Measurements from ENCODE around the gene CARMIL3. TPM values are rescaled to one million over a fixed set of nuclear protein-coding genes. Genes with fewer than 3 reads are reported as not detected.
A peak's percentile ranks its signal among the peaks of the same experiment; 100 is the strongest.
"Not testable (repeated sequence)": the region's sequence is repeated elsewhere in the genome, so short reads cannot be mapped to it uniquely, and the experiment has no call there.

The CARMIL3 gene
- total RNA-seq, 2 experiments from 2014 or later = 0.21 to 0.32 TPM

DNA sequence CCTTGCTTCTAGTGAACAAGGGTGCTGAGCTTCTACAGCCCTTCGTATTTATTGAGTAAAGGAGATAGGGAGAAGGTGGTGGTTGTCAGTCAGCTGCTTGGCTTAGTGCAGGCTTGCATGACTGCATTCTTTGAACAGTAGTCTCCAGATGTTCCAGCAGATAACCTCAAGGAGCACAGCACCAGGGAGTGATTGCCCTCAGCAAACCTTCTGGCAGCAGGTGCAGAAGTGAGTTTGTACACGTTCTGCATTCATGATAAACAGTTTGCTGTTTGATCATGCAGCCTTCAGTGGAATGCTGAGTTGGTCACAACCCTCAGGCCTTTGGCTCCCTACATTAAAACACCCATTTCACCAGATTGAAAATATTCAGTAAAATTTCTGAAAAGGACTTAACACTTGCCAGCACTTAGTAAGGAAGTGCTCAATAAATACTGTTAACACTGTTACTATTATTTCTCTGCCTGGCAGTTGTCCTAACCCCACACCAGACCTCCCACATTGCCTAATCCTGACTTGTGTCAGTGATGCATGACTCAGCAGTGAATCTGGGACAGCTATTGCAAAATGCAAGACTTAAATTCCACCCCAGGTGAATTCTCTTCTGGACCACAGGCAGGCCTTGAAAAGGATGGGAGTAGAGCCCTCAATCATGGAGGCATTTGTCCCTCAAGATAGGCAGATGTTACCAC, 18.9 kb upstream of the CARMIL3 start:
- no peaks in the 10 kb centered on the region for H3K9me2 ChIP-seq (ENCODE audit: insufficient read depth, low read length)
- no peak for DNase-seq (ENCODE audit: low spot score)
- peaks cover 4% of the 10 kb centered on the region for H3K4me1 ChIP-seq (ENCODE audit: insufficient read depth, low read length, poor library complexity, severe bottlenecking)
- no peaks in the 10 kb centered on the region for H3K36me3 ChIP-seq (ENCODE audit: insufficient read depth, low read length)
- no peak for TF ChIP-seq EZH2phosphoT487 (IDR thresholded peaks at IDR 0.05; ENCODE audit: borderline replicate concordance, low read depth, low read length)
- TF ChIP-seq, protein P1, sequence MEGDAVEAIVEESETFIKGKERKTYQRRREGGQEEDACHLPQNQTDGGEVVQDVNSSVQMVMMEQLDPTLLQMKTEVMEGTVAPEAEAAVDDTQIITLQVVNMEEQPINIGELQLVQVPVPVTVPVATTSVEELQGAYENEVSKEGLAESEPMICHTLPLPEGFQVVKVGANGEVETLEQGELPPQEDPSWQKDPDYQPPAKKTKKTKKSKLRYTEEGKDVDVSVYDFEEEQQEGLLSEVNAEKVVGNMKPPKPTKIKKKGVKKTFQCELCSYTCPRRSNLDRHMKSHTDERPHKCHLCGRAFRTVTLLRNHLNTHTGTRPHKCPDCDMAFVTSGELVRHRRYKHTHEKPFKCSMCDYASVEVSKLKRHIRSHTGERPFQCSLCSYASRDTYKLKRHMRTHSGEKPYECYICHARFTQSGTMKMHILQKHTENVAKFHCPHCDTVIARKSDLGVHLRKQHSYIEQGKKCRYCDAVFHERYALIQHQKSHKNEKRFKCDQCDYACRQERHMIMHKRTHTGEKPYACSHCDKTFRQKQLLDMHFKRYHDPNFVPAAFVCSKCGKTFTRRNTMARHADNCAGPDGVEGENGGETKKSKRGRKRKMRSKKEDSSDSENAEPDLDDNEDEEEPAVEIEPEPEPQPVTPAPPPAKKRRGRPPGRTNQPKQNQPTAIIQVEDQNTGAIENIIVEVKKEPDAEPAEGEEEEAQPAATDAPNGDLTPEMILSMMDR (conservative IDR thresholded peaks at IDR 0.05; ENCODE audit: low read length) = no peak
- ChIA-PET POLR2A (no interaction called here), CTCF (ENCODE audit: unreplicated experiment) (no interaction called here)
- H4K20me1 ChIP-seq (ENCODE audit: insufficient read depth, low read length) = no peaks in the 10 kb centered on the region
- no peak overlapping the region for H3K27ac ChIP-seq (ENCODE audit: low read depth, low read length, poor library complexity, severe bottlenecking)
- intact Hi-C loops (cut with micrococcal nuclease; ENCODE audit: unreplicated experiment) = loop anchor here (5.0 kb wide), 1 partner anchor 61 kb away; no protein-coding TSS in a partner anchor
- no peak overlapping the region for H3K4me3 ChIP-seq (ENCODE audit: low read depth, low read length, poor library complexity, severe bottlenecking)
- H2AFZ ChIP-seq (ENCODE audit: low read length) = no peak overlapping the region
- H3K79me2 ChIP-seq (ENCODE audit: insufficient read depth, low read depth, low read length) = no peaks in the 10 kb centered on the region
- H3K9me3 ChIP-seq (ENCODE audit: low read length) = peaks cover 9% of the 10 kb centered on the region; the same call in 1 of the 2 replicates
- BruUV-seq (replicated peaks) = no TSS peak
- H3K4me2 ChIP-seq (ENCODE audit: low read length) = no peak overlapping the region

DNA sequence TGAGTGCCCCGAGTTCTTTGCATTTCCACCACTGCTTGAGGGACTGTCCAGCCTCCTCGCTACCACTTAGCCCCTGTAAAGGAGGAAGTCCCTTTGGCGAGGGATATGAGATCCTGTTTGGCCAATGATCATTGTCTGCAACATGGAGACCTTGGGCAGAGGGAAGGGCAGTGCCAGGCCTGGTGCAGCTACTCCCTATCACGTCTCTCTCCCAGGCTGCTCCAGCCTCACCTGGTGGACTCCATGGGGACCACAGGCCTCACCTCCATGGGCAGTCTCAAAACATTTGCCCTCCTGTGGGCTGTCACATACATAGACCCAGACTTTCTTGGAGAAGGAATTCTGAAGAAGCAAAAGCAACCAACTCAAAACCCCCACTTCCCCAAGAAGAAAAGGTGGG, 16.0 kb upstream of the CARMIL3 start:
- H2AFZ ChIP-seq (ENCODE audit: low read length); H3K36me3 ChIP-seq (ENCODE audit: insufficient read depth, low read length); H3K27ac ChIP-seq (ENCODE audit: low read depth, low read length, poor library complexity, severe bottlenecking); BruUV-seq (replicated peaks); DNase-seq (ENCODE audit: low spot score); H3K4me2 ChIP-seq (ENCODE audit: low read length); H3K4me1 ChIP-seq (ENCODE audit: insufficient read depth, low read length, poor library complexity, severe bottlenecking); H4K20me1 ChIP-seq (ENCODE audit: insufficient read depth, low read length); intact Hi-C loops (cut with micrococcal nuclease; ENCODE audit: unreplicated experiment); H3K4me3 ChIP-seq (ENCODE audit: low read depth, low read length, poor library complexity, severe bottlenecking); H3K9me2 ChIP-seq (ENCODE audit: insufficient read depth, low read length); H3K9me3 ChIP-seq (ENCODE audit: low read length); H3K79me2 ChIP-seq (ENCODE audit: insufficient read depth, low read depth, low read length); CTCF ChIA-PET (ENCODE audit: unreplicated experiment); POLR2A ChIA-PET: not testable (repeated sequence)

DNA sequence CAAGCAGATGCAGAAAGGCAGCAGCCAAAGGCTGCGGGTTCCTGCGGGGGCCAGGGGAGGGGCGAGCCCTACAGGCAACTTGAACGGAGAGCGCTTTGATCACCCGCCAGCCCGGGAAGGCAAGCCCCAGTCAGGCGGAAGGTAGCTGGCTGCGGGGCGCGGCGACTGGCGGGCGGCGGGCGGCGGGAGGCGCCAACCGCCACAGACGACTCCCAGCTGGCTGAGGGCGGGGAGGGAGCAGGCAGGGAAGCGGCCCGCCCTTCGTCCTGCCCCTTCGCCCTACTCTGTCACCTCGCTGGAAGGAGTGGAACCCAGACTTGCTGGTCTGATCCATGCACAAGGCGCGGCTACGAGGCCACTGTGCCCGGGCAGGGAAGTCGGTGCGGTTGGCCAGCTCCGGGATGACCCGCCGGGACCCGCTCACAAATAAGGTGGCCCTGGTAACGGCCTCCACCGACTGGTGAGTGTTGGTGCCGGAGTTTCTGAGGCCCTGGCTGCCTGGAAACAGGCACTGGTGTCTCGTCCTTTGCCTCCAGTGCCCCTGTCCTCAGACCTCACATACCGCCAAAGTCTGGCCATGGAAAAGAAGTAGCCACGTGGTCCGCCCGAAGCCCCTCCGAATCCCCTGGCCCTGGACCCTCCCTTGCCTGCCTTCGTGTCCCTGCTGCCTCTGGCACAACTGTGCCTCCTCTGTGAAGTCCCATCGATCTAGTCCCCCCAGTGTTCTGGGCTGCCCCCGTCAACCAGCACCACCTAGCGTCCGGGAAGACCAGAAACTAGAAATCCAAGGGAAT, 15.4 kb upstream of the CARMIL3 start:
- H3K4me3 ChIP-seq (ENCODE audit: low read depth, low read length, poor library complexity, severe bottlenecking) = peak overlapping the region; percentile 40
- DNase-seq (ENCODE audit: low spot score) = peak; percentile 54
- H3K4me2 ChIP-seq (ENCODE audit: low read length) = peak overlapping the region; percentile 62
- peaks cover 4% of the 10 kb centered on the region for H3K4me1 ChIP-seq (ENCODE audit: insufficient read depth, low read length, poor library complexity, severe bottlenecking)
- peak overlapping the region; percentile 73 for H2AFZ ChIP-seq (ENCODE audit: low read length)
- no peaks in the 10 kb centered on the region for H3K9me2 ChIP-seq (ENCODE audit: insufficient read depth, low read length)
- BruUV-seq (replicated peaks) = no TSS peak
- no peaks in the 10 kb centered on the region for H3K79me2 ChIP-seq (ENCODE audit: insufficient read depth, low read depth, low read length)
- ChIA-PET POLR2A (no interaction called here), CTCF (ENCODE audit: unreplicated experiment) (no interaction called here)
- intact Hi-C loops (cut with micrococcal nuclease; ENCODE audit: unreplicated experiment) = no loop called here
- no peak for TF ChIP-seq EZH2phosphoT487 (IDR thresholded peaks at IDR 0.05; ENCODE audit: borderline replicate concordance, low read depth, low read length)
- TF ChIP-seq, protein P1 (conservative IDR thresholded peaks at IDR 0.05; ENCODE audit: low read length) = peak; percentile 85
- no peaks in the 10 kb centered on the region for H4K20me1 ChIP-seq (ENCODE audit: insufficient read depth, low read length)
- H3K36me3 ChIP-seq (ENCODE audit: insufficient read depth, low read length) = no peaks in the 10 kb centered on the region
- H3K27ac ChIP-seq (ENCODE audit: low read depth, low read length, poor library complexity, severe bottlenecking) = no peak overlapping the region
- peaks cover 9% of the 10 kb centered on the region; the same call in 1 of the 2 replicates for H3K9me3 ChIP-seq (ENCODE audit: low read length)

All from OCI-LY7 (cell line).